AG08395 (cell line): ENCODE results near the gene TBCEL.
"Not testable (repeated sequence)": the region's sequence is repeated elsewhere in the genome, so short reads cannot be mapped to it uniquely, and the experiment has no call there.

ENCODE experiments used
- DNase-seq: peaks from one replicate; pipeline ENCODE4 v3.0.0; 2012; ENCODE audit warnings: mixed read lengths, low spot score

TBCEL gene

GRCh38 chr11:121029153-121029552 lies 5.3 kb downstream of the TBCEL start:
- DNase-seq = no peak

- no peak for DNase-seq
Measured at GRCh38 chr11:121029813-121030445, 6.0 kb downstream of the TBCEL start.

GRCh38 chr11:121031167-121031566 lies 7.3 kb downstream of the TBCEL start:
- no peak for DNase-seq

GRCh38 chr11:121031648-121032047 lies 7.7 kb downstream of the TBCEL start:
- not testable (repeated sequence) for DNase-seq

- DNase-seq = no peak
Measured at GRCh38 chr11:121032546-121032945, 8.6 kb downstream of the TBCEL start.

GRCh38 chr11:121033635-121034034 lies 9.7 kb downstream of the TBCEL start:
- no peak for DNase-seq

GRCh38 chr11:121035169-121035755 lies 11.4 kb downstream of the TBCEL start:
- DNase-seq = no peak

- DNase-seq = peak; percentile 17
Measured at GRCh38 chr11:121035780-121036179, 11.9 kb downstream of the TBCEL start.

- no peak for DNase-seq
Measured at GRCh38 chr11:121037016-121037415, 13.1 kb downstream of the TBCEL start.

- DNase-seq = no peak
Measured at GRCh38 chr11:121038648-121039409, 14.9 kb downstream of the TBCEL start.

- DNase-seq = no peak
Measured at GRCh38 chr11:121039971-121040613, 16.2 kb downstream of the TBCEL start.

- no peak for DNase-seq
Measured at GRCh38 chr11:121040614-121041002, 16.7 kb downstream of the TBCEL start.

GRCh38 chr11:121041072-121041471 lies 17.2 kb downstream of the TBCEL start:
- no peak for DNase-seq

GRCh38 chr11:121042296-121042695 lies 18.4 kb downstream of the TBCEL start:
- no peak for DNase-seq

- no peak for DNase-seq
Measured at GRCh38 chr11:121047926-121048325, 24.0 kb downstream of the TBCEL start.

GRCh38 chr11:121048464-121049233 lies 24.7 kb downstream of the TBCEL start:
- no peak for DNase-seq

- no peak for DNase-seq
Measured at GRCh38 chr11:121053244-121053643, 29.3 kb downstream of the TBCEL start.

GRCh38 chr11:121054266-121054665 lies 30.4 kb downstream of the TBCEL start:
- no peak for DNase-seq

- no peak for DNase-seq
Measured at GRCh38 chr11:121055076-121055475, 31.2 kb downstream of the TBCEL start.

- DNase-seq = no peak
Measured at GRCh38 chr11:121057922-121058321, 34.0 kb downstream of the TBCEL start.

GRCh38 chr11:121058941-121059340 lies 35.0 kb downstream of the TBCEL start:
- DNase-seq = no peak

GRCh38 chr11:121059605-121060004 lies 35.7 kb downstream of the TBCEL start:
- DNase-seq = no peak
